ENCODE results near the gene THRB.
"Not testable (repeated sequence)": the region's sequence is repeated elsewhere in the genome, so short reads cannot be mapped to it uniquely, and the experiment has no call there.

The THRB gene

GRCh38 chr3:24094818-24095217 lies 399.8 kb downstream of the THRB start:
- H3K27ac ChIP-seq (ENCODE audit: extremely low read depth, low read depth, low read length); H3K4me1 ChIP-seq (ENCODE audit: control insufficient read depth, insufficient read depth, low read length); H3K9me3 ChIP-seq (ENCODE audit: control insufficient read depth, insufficient read depth, low read depth, low read length); CTCF ChIA-PET; H3K36me3 ChIP-seq (ENCODE audit: control insufficient read depth in 2 of 2, insufficient read depth in 1 of 2, low read length in 2 of 2); H3K4me3 ChIP-seq (ENCODE audit: low read depth, low read length); POLR2A ChIA-PET: not testable (repeated sequence)
- TF ChIP-seq ZBTB8A (tag by site-specific recombination; IDR thresholded peaks at IDR 0.05) (0 out of 2 replicates have a peak, but pooled peaks have one; percentile 26), EGR2 (tag by site-specific recombination; IDR thresholded peaks at IDR 0.05; ENCODE audit: low read depth) (0 out of 2 replicates have a peak, but pooled peaks have one; percentile 23), ZFP69B (tag by site-specific recombination; IDR thresholded peaks at IDR 0.05) (peak; percentile 55; the same call in 1 of the 2 replicates), ZBTB17 (tag by site-specific recombination; IDR thresholded peaks at IDR 0.05) (peak; percentile 19; the same call in 1 of the 2 replicates), ZFHX2 (tag by site-specific recombination; conservative IDR thresholded peaks at IDR 0.05) (0 out of 2 replicates have a peak, but pooled peaks have one; percentile 17), ZEB2 (tag by site-specific recombination; IDR thresholded peaks at IDR 0.05) (0 out of 2 replicates have a peak, but pooled peaks have one; percentile 35), YY1 (tag by site-specific recombination; IDR thresholded peaks at IDR 0.05) (peak; percentile 36; the same call in 1 of the 2 replicates), ZBTB20 (tag by site-specific recombination; IDR thresholded peaks at IDR 0.05) (peak; percentile 26; the same call in 1 of the 2 replicates)

- CTCF ChIA-PET, result interaction anchor here (0.6 to 1.7 kb wide), 6 partner anchors 13 to 200 kb away, joined by 3 to 5 read pairs (median 4); no protein-coding TSS in a partner anchor
- no peaks in the 10 kb centered on the region for H3K9me3 ChIP-seq (ENCODE audit: control insufficient read depth, insufficient read depth, low read depth, low read length)
Observed at GRCh38 chr3:24088782-24089181, 405.9 kb downstream of the THRB start.

GRCh38 chr3:24087469-24087868 lies 407.2 kb downstream of the THRB start:
- Histone ChIP-seq H3K4me3 (ENCODE audit: low read depth, low read length) (no peak overlapping the region), H3K9me3 (ENCODE audit: control insufficient read depth, insufficient read depth, low read depth, low read length) (no peaks in the 10 kb centered on the region), H3K27ac (ENCODE audit: extremely low read depth, low read depth, low read length) (no peak overlapping the region), H3K36me3 (ENCODE audit: control insufficient read depth in 2 of 2, insufficient read depth in 1 of 2, low read length in 2 of 2) (no peaks in the 10 kb centered on the region), H3K4me1 (ENCODE audit: control insufficient read depth, insufficient read depth, low read length) (no peaks in the 10 kb centered on the region)
- POLR2A ChIA-PET, result no interaction called here
- CTCF ChIA-PET, result interaction anchor here (0.6 to 1.7 kb wide), 3 partner anchors 22 to 605 kb away, joined by 3 to 4 read pairs (median 4); no protein-coding TSS in a partner anchor
- no peak for TF ChIP-seq ZNF560 (tag by site-specific recombination; IDR thresholded peaks at IDR 0.05; ENCODE audit: borderline replicate concordance)
- TF ChIP-seq ZSCAN30 (tag by site-specific recombination; IDR thresholded peaks at IDR 0.05), result no peak
- no peak for TF ChIP-seq ZNF830 (tag by site-specific recombination; IDR thresholded peaks at IDR 0.05; ENCODE audit: low read depth)
- no peak for TF ChIP-seq ELK4 (IDR thresholded peaks at IDR 0.05; ENCODE audit: borderline replicate concordance, low read depth, low read length)
- no peak for TF ChIP-seq REPIN1 (tag by site-specific recombination; IDR thresholded peaks at IDR 0.05; ENCODE audit: low read depth)
- TF ChIP-seq SETDB1 (IDR thresholded peaks at IDR 0.05; ENCODE audit: insufficient read length, low read length), result no peak
- no peak for TF ChIP-seq INSM2 (tag by site-specific recombination; IDR thresholded peaks at IDR 0.05)
- TF ChIP-seq ZNF394 (tag by site-specific recombination; IDR thresholded peaks at IDR 0.05; ENCODE audit: borderline replicate concordance), result no peak
- TF ChIP-seq KLF1 (tag by site-specific recombination; IDR thresholded peaks at IDR 0.05), result no peak
- no peak for TF ChIP-seq RBAK (tag by site-specific recombination; IDR thresholded peaks at IDR 0.05)
- TF ChIP-seq ZNF529 (tag by site-specific recombination; IDR thresholded peaks at IDR 0.05; ENCODE audit: insufficient replicate concordance), result no peak
- TF ChIP-seq SP7 (tag by site-specific recombination; IDR thresholded peaks at IDR 0.05), result no peak
- TF ChIP-seq FEZF1 (tag by site-specific recombination; IDR thresholded peaks at IDR 0.05), result no peak
- no peak for TF ChIP-seq ZSCAN23 (tag by site-specific recombination; IDR thresholded peaks at IDR 0.05)
- no peak for TF ChIP-seq ZNF155 (tag by site-specific recombination; IDR thresholded peaks at IDR 0.05)
- TF ChIP-seq ATF2 (tag by site-specific recombination; IDR thresholded peaks at IDR 0.05; ENCODE audit: low read depth), result no peak
- no peak for TF ChIP-seq ZNF692 (tag by site-specific recombination; IDR thresholded peaks at IDR 0.05)

More at GRCh38 chr3:24088782-24089181, 405.9 kb downstream of the THRB start:
- no peaks in the 10 kb centered on the region for H3K36me3 ChIP-seq (ENCODE audit: control insufficient read depth in 2 of 2, insufficient read depth in 1 of 2, low read length in 2 of 2)
- H3K27ac ChIP-seq (ENCODE audit: extremely low read depth, low read depth, low read length), result no peak overlapping the region
- TF ChIP-seq ZNF223 (tag by site-specific recombination; IDR thresholded peaks at IDR 0.05) (no peak), ZNF654 (tag by site-specific recombination; IDR thresholded peaks at IDR 0.05; ENCODE audit: low read depth) (peak; percentile 26)
- POLR2A ChIA-PET, result no interaction called here
- no peak overlapping the region for H3K4me3 ChIP-seq (ENCODE audit: low read depth, low read length)
- H3K4me1 ChIP-seq (ENCODE audit: control insufficient read depth, insufficient read depth, low read length), result no peaks in the 10 kb centered on the region
